ENCODE results near the gene MAU2. TPM values are rescaled to one million over a fixed set of nuclear protein-coding genes. Genes with fewer than 3 reads are reported as not detected.

The MAU2 gene
- total RNA-seq, 2 donors from 2014 or later: 64.1 to 64.3 TPM

- no peak overlapping the region for H3K4me3 ChIP-seq (ENCODE audit: low read length)
- H3K9ac ChIP-seq (ENCODE audit: extremely low read depth, low read length, poor library complexity, severe bottlenecking): no peak overlapping the region
- no peaks in the 10 kb centered on the region for H3K27me3 Mint-ChIP-seq (ENCODE audit: insufficient read depth)
- WGBS, 2 experiments (ENCODE audit: insufficient coverage in 1 of 2, insufficient read length in 1 of 2): 94 to 95% methylated on average over 5 to 9 of the region's 9 CpGs
- H3K9me3 Mint-ChIP-seq: no peaks in the 10 kb centered on the region
- no peaks in the 10 kb centered on the region for H3K4me1 ChIP-seq (ENCODE audit: control insufficient read depth, insufficient read depth, low read length)
- H3K27ac Mint-ChIP-seq: no peak overlapping the region
- TF ChIP-seq CTCF (conservative IDR thresholded peaks at IDR 0.05): no peak
- H3K4me1 Mint-ChIP-seq: no peaks in the 10 kb centered on the region
- H3K36me3 ChIP-seq (ENCODE audit: control insufficient read depth, insufficient read depth, low read length): peaks cover 61% of the 10 kb centered on the region
- no peak for DNase-seq
- H3K27me3 ChIP-seq (ENCODE audit: control insufficient read depth, insufficient read depth, low read length, poor library complexity, severe bottlenecking): no peaks in the 10 kb centered on the region
- peaks cover 62% of the 10 kb centered on the region for H3K36me3 Mint-ChIP-seq (ENCODE audit: low read depth)
- H3K4me3 Mint-ChIP-seq: no peak overlapping the region
- no peak overlapping the region for H3K27ac ChIP-seq (ENCODE audit: low read depth, low read length)
- H3K9me3 ChIP-seq (ENCODE audit: control insufficient read depth, low read length): no peaks in the 10 kb centered on the region
Measured at GRCh38 chr19:19306191-19306590, 14.4 kb upstream of the MAU2 start.

- peaks cover 59% of the 10 kb centered on the region for H3K36me3 Mint-ChIP-seq (ENCODE audit: low read depth)
- WGBS, 2 experiments (ENCODE audit: insufficient coverage in 1 of 2, insufficient read length in 1 of 2): 97 to 99% methylated on average over 10 of the region's 10 CpGs
Measured at GRCh38 chr19:19308373-19308772, 12.3 kb upstream of the MAU2 start.

GRCh38 chr19:19315444-19315843 lies 5.2 kb upstream of the MAU2 start:
- Histone ChIP-seq H3K36me3 (ENCODE audit: control insufficient read depth, insufficient read depth, low read length) (peaks cover 52% of the 10 kb centered on the region), H3K4me1 (ENCODE audit: control insufficient read depth, insufficient read depth, low read length) (no peaks in the 10 kb centered on the region), H3K27me3 (ENCODE audit: control insufficient read depth, insufficient read depth, low read length, poor library complexity, severe bottlenecking) (no peaks in the 10 kb centered on the region), H3K9me3 (ENCODE audit: control insufficient read depth, low read length) (no peaks in the 10 kb centered on the region), H3K27ac (ENCODE audit: low read depth, low read length) (no peak overlapping the region), H3K4me3 (ENCODE audit: low read length) (no peak overlapping the region), H3K9ac (ENCODE audit: extremely low read depth, low read length, poor library complexity, severe bottlenecking) (no peak overlapping the region)
- 78 to 91% methylated on average over 2 of the region's 2 CpGs for WGBS, 2 experiments (ENCODE audit: insufficient coverage in 1 of 2, insufficient read length in 1 of 2)
- peak; percentile 55 for TF ChIP-seq CTCF (conservative IDR thresholded peaks at IDR 0.05)
- peak; percentile 65 for DNase-seq
- peaks cover 31% of the 10 kb centered on the region for H3K36me3 Mint-ChIP-seq (ENCODE audit: low read depth)
- no peak overlapping the region for H3K4me3 Mint-ChIP-seq
- no peaks in the 10 kb centered on the region for H3K27me3 Mint-ChIP-seq (ENCODE audit: insufficient read depth)
- peaks cover 7% of the 10 kb centered on the region for H3K4me1 Mint-ChIP-seq
- H3K27ac Mint-ChIP-seq: no peak overlapping the region
- H3K9me3 Mint-ChIP-seq: no peaks in the 10 kb centered on the region

More at GRCh38 chr19:19308373-19308772, 12.3 kb upstream of the MAU2 start:
- H3K4me1 Mint-ChIP-seq: no peaks in the 10 kb centered on the region
- H3K27ac ChIP-seq (ENCODE audit: low read depth, low read length): no peak overlapping the region
- H3K27me3 Mint-ChIP-seq (ENCODE audit: insufficient read depth): no peaks in the 10 kb centered on the region
- TF ChIP-seq CTCF (conservative IDR thresholded peaks at IDR 0.05): no peak
- H3K27ac Mint-ChIP-seq: no peak overlapping the region
- H3K9me3 Mint-ChIP-seq: no peaks in the 10 kb centered on the region
- H3K36me3 ChIP-seq (ENCODE audit: control insufficient read depth, insufficient read depth, low read length): peaks cover 60% of the 10 kb centered on the region
- no peak overlapping the region for H3K9ac ChIP-seq (ENCODE audit: extremely low read depth, low read length, poor library complexity, severe bottlenecking)
- no peak overlapping the region for H3K4me3 ChIP-seq (ENCODE audit: low read length)
- H3K4me1 ChIP-seq (ENCODE audit: control insufficient read depth, insufficient read depth, low read length): no peaks in the 10 kb centered on the region
- no peaks in the 10 kb centered on the region for H3K27me3 ChIP-seq (ENCODE audit: control insufficient read depth, insufficient read depth, low read length, poor library complexity, severe bottlenecking)
- no peak for DNase-seq
- H3K4me3 Mint-ChIP-seq: no peak overlapping the region
- H3K9me3 ChIP-seq (ENCODE audit: control insufficient read depth, low read length): no peaks in the 10 kb centered on the region
